Lower lobe of right lung (tissue), 2 donors: Measurements from ENCODE around the gene CHERP. TPM values are rescaled to one million over a fixed set of nuclear protein-coding genes. Genes with fewer than 3 reads are reported as not detected.
"Not testable (repeated sequence)": the region's sequence is repeated elsewhere in the genome, so short reads cannot be mapped to it uniquely, and the experiment has no call there.

Source experiments
- ATAC-seq, 2 donors: fragments of 200-7000 bp; cut with Tn5 transposase; one replicate each; pipeline ENCODE4 v1.9.1; 2020 to 2022; ENCODE audit warnings: mild to moderate bottlenecking in 2 of 2, moderate library complexity in 2 of 2
- DNase-seq: peaks from one replicate; pipeline ENCODE4 v3.0.0-alpha.2; 2020
- H3K27ac ChIP-seq: fragments of 200-600 bp; one replicate; pipeline ENCODE4 v1.8.0; 2022
- H3K27me3 ChIP-seq: fragments of 200-600 bp; one replicate; pipeline ENCODE4 v1.8.0; 2022; ENCODE audit warnings: low read depth
- H3K36me3 ChIP-seq: fragments of 200-600 bp; one replicate; pipeline ENCODE4 v1.8.0; 2022; ENCODE audit warnings: mild to moderate bottlenecking
- H3K4me1 ChIP-seq: fragments of 200-600 bp; one replicate; pipeline ENCODE4 v1.8.0; 2022
- H3K4me3 ChIP-seq: fragments of 200-600 bp; one replicate; pipeline ENCODE4 v1.8.0; 2022; ENCODE audit warnings: mild to moderate bottlenecking
- H3K9me3 ChIP-seq: fragments of 200-600 bp; one replicate; pipeline ENCODE4 v1.8.0; 2022
- intact Hi-C: fragments of 100-400 bp; cut with DNase I; formaldehyde crosslinking; loops from one replicate; pipeline ENCODE4 v1.11.0; 2022
- total RNA-seq: library from RNA; stranded (reverse); fragmentation: NEBNext Ultra II Directional; extraction: Animal tissue kit (Norgen Biotek cat#: 25700); gene quantifications from one replicate; pipeline ENCODE4 v1.2.1, GENCODE V29; 2021
- TF ChIP-seq, protein P1 (sequence below): fragments of 200-600 bp; IDR thresholded peaks from one replicate; pipeline ENCODE4 v1.8.0; 2022; ENCODE audit warnings: antibody characterized with exemption, mild to moderate bottlenecking
- donor health status: DM: no; HTN: yes; CAD: no; lungs with severe emphysema.

The CHERP gene
- total RNA-seq, 1 donor from 2014 or later: 35.4 TPM

DNA sequence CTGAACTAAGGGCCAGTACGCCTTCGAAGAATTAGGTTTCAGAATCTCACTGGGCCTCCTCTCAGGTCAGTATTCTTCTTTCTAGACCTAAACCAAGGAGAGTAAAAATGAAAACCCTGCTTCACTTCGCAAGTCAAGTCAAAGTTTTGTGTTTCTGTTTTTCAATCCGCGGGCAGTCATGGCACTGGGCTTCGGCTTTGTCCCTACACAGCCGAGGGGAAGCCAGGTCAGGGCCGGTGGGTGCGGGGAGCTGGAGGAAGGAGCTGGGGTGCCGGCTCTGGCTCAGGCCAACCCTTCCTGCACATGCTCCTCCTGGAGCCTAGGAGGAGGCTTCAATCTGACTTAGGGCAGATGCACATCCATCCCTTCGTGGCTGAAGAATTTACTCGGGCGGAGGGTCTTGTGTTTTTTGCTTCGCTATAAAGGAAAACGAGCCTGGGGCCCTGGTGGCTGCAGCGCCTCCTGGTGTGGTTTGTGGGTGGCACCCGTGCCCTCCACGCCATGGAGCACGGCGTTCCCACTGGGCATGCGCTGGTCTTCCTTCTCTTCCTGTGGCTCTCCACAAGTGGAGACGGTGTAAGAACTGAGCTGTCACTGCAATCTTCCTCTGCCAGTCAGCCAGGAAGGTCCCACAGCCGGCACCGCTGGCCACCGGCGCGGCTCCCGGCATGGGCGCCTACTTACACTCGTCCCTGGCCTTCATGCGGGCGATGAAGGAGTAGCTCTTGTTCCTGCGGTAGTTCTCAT, 23.6 kb downstream of the CHERP start:
- no peaks in the 10 kb centered on the region for H3K4me1 ChIP-seq
- intact Hi-C loops: no loop called here
- H3K27me3 ChIP-seq: no peaks in the 10 kb centered on the region
- H3K9me3 ChIP-seq: no peaks in the 10 kb centered on the region
- ATAC-seq: no peak
- H3K27ac ChIP-seq: no peak overlapping the region
- DNase-seq: no peak
- no peak overlapping the region for H3K4me3 ChIP-seq
- TF ChIP-seq, protein P1, sequence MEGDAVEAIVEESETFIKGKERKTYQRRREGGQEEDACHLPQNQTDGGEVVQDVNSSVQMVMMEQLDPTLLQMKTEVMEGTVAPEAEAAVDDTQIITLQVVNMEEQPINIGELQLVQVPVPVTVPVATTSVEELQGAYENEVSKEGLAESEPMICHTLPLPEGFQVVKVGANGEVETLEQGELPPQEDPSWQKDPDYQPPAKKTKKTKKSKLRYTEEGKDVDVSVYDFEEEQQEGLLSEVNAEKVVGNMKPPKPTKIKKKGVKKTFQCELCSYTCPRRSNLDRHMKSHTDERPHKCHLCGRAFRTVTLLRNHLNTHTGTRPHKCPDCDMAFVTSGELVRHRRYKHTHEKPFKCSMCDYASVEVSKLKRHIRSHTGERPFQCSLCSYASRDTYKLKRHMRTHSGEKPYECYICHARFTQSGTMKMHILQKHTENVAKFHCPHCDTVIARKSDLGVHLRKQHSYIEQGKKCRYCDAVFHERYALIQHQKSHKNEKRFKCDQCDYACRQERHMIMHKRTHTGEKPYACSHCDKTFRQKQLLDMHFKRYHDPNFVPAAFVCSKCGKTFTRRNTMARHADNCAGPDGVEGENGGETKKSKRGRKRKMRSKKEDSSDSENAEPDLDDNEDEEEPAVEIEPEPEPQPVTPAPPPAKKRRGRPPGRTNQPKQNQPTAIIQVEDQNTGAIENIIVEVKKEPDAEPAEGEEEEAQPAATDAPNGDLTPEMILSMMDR: no peak
- peaks cover 80% of the 10 kb centered on the region for H3K36me3 ChIP-seq

DNA sequence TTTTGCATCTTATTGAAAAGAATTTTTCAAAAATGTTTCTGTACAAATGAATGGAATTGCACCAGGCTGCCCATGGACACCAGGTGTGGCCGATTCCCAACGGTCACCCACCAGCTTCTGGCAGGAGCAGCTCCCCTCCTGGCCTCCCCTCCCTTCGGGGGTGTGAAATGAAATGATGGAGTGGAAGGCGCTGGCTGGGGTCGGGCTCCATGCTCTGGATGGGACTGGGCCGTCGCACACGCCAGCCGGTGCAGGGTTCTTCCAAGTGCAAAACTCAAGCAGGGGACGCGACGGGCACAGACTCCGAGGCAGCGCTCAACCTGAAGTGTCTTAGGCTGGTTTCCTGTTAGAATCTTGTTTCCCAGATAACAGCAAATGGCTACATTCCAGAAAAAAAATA, 24.2 kb downstream of the CHERP start:
- TF ChIP-seq, protein P1: no peak
- Histone ChIP-seq H3K4me1 (no peaks in the 10 kb centered on the region), H3K4me3 (no peak overlapping the region), H3K9me3 (no peaks in the 10 kb centered on the region), H3K36me3 (peaks cover 79% of the 10 kb centered on the region), H3K27ac (no peak overlapping the region), H3K27me3 (no peaks in the 10 kb centered on the region)
- intact Hi-C loops: no loop called here
- DNase-seq: no peak
- ATAC-seq: no peak

DNA sequence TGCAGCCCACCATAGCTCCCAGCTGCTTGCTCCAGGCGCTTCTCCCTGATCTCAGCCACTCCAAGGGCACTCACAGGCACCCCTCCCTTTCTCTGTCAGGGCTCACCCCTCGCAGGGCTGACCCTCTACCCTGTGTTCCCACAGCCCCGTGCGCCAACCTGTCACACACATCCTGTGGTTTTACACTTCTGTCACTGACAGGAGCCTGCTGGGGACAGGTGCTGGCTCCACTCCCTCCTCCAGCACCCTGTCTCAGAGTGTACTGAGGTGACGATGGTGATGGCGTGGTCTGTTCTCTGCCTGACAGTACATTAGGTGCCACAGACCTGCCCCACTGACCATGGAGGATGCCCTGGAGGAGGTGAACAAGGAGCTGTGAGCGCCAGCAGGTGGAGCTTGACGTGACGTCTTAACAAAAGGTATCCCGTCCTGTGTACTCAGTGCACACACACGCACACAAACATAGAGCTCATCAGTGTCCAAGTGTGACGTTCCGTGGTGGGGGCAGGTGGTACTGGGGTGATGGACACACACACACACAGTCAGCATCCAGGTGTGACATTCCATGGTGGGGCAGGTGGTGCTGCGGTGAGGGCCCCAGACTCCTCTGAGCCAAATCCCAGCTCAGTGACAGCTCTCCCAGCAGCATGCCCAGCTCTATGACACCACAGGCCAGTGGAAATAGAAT, 25.2 kb downstream of the CHERP start:
- intact Hi-C loops: no loop called here
- Histone ChIP-seq H3K27me3 (no peaks in the 10 kb centered on the region), H3K27ac (no peak overlapping the region), H3K9me3 (no peaks in the 10 kb centered on the region), H3K36me3 (peaks cover 81% of the 10 kb centered on the region), H3K4me3 (no peak overlapping the region), H3K4me1 (no peaks in the 10 kb centered on the region)
- ATAC-seq (no peak), DNase-seq (no peak)
- TF ChIP-seq, protein P1: no peak

DNA sequence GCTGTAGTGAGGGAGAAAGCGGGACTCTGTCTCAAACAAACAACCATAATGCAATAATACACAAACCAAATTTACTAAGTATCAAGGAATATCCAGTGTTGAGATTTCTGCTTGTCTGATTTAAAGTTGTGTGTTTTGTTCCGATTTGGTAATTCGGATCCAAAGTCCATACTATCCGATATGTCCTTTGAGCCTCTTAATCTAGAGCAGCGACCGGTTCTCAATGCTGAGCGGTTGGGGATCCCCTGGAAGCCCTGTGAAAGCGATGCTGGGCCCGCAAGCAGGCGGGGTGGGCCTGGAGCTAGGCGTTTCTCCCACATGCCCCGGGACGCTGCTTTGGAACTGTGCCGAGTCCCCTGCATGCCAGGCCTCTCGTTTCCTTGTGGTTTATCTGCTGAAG, 25.9 kb downstream of the CHERP start:
- Histone ChIP-seq H3K36me3 (peaks cover 81% of the 10 kb centered on the region), H3K27me3 (no peaks in the 10 kb centered on the region), H3K9me3 (no peaks in the 10 kb centered on the region), H3K4me1 (no peaks in the 10 kb centered on the region), H3K27ac (no peak overlapping the region), H3K4me3 (no peak overlapping the region)
- intact Hi-C loops: no loop called here
- TF ChIP-seq, protein P1: no peak
- no peak for ATAC-seq
- no peak for DNase-seq

DNA sequence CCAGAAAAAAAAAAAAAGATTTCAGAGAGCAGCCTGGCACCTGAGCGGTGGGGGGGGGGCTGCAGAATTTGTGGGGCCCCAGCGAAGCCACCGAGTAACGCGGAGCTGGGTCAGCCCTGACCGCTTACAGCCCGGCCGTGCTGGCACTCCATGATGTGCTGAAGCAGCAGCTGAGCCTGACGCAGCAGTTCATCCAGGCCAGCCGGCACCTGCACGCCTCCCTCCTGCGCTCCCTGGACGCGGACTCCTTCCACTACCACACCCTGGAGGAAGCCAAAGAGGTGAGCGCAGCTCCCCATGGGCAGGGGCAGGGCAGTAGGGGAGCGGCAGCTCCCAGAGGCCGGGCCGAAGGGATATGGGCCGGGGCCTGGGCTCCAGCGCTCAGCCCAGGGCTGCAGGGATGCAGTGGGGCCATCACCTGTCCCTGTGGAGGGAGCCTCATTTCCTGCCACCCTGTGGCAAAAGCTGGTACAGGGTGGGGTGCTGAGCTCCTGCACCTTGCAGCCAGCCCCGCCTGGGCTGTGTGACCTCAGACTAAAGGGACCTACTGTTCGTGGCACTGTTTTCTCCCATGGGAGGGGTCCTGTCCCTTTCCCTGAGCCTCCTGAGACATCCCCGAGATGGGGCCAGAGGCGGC, 27.7 kb downstream of the CHERP start:
- H3K4me3 ChIP-seq: no peak overlapping the region
- DNase-seq: no peak
- intact Hi-C loops: no loop called here
- no peaks in the 10 kb centered on the region for H3K9me3 ChIP-seq
- no peak for ATAC-seq
- H3K36me3 ChIP-seq: peaks cover 76% of the 10 kb centered on the region
- H3K27ac ChIP-seq: no peak overlapping the region
- no peaks in the 10 kb centered on the region for H3K4me1 ChIP-seq
- no peaks in the 10 kb centered on the region for H3K27me3 ChIP-seq
- TF ChIP-seq, protein P1: no peak

DNA sequence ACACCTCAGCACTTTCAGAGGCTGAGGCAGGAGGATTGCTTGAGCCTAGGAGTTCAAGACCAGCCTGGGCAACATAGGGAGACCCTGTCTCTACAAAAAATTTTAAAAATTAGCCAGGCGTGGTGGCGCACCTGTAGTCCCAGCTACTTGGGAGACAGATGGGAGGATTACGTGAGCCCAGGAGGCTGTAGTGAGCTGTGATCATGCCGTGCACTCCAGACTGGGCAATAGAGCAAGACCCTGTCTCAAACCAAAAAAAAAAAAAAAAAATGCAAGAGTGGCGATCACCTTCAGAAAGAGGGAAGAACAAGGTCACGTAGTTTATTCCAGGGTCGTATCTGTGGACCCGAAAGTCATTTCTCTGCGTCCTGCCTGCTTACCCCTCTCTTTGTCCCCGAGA, 29.6 kb downstream of the CHERP start:
- H3K4me1 ChIP-seq, intact Hi-C loops, H3K9me3 ChIP-seq, H3K4me3 ChIP-seq, DNase-seq, H3K27me3 ChIP-seq, ATAC-seq, H3K27ac ChIP-seq: not testable (repeated sequence)
- peaks cover 64% of the 10 kb centered on the region for H3K36me3 ChIP-seq
